Fibroblast of mammary gland (primary cell): ENCODE results near the gene MYO10.

Experiments
- DNase-seq: peaks from one replicate; pipeline ENCODE4 v3.0.0-alpha.2; 2010; ENCODE audit warnings: low read depth
- H3K4me3 ChIP-seq: 2 replicates; pipeline ENCODE4 v1.5.1; 2011; ENCODE audit warnings: low read depth, mild to moderate bottlenecking, low read length, moderate library complexity; ENCODE audit not compliant: control insufficient read depth
- TF ChIP-seq, protein P1 (sequence below): conservative IDR thresholded peaks from 2 replicates; pipeline ENCODE4 v1.5.1; 2011; ENCODE audit warnings: low read depth, low read length, inconsistent platforms; ENCODE audit not compliant: control insufficient read depth, insufficient read depth

The MYO10 gene

DNA sequence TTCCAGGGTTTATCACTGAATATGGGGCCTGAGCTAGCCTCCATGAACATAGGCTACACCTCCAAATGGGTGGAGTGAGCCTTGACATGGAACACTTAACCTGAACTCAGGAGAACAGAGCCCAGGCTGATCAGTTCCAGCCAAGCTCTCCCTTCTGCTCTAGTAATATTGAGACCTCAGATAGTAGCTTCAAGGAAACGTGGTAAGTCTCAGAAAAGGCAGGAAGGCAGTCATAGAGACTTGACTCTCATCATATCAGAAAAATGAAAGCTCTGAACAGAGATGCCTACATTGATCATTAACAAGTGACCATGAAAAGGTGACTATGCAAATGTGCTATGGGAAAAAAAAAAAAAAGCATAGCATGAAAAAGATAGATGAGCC, 40.5 kb upstream of the MYO10 start:
- no peak for DNase-seq
- no peak overlapping the region for H3K4me3 ChIP-seq
- TF ChIP-seq, protein P1, sequence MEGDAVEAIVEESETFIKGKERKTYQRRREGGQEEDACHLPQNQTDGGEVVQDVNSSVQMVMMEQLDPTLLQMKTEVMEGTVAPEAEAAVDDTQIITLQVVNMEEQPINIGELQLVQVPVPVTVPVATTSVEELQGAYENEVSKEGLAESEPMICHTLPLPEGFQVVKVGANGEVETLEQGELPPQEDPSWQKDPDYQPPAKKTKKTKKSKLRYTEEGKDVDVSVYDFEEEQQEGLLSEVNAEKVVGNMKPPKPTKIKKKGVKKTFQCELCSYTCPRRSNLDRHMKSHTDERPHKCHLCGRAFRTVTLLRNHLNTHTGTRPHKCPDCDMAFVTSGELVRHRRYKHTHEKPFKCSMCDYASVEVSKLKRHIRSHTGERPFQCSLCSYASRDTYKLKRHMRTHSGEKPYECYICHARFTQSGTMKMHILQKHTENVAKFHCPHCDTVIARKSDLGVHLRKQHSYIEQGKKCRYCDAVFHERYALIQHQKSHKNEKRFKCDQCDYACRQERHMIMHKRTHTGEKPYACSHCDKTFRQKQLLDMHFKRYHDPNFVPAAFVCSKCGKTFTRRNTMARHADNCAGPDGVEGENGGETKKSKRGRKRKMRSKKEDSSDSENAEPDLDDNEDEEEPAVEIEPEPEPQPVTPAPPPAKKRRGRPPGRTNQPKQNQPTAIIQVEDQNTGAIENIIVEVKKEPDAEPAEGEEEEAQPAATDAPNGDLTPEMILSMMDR = no peak

DNA sequence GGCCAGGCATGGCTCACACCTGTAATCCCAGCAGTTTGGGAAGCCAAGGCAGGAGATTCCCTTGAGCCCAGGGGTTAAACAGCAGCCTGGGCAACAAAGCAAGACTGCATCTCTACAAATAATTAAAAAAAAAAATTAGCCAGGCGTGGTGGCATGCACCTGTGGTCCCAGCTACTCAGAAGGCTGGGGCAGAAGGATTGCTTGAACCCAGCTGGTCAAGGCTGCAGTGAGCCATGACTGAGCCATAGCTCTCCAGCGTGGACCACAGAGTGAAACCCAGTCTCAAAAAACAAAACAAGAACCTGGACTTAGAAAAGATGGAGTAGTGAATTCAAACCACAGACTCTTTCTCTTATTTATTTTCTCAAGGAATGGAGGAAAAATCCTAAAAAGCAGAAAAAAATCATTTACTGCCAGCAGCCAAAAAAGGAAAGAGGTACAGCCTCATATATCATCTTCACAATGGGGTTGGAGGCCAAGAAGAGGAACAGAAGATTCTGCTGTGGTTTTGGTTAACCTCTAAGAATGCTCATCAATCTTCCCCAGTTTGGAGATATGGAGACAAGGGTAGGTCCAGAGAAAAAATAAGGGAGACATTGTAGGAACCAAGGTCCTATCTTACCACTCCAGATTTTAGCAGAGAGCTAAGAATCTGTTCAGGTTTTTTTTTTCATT, 40.0 kb upstream of the MYO10 start:
- peak; percentile 28 for DNase-seq
- TF ChIP-seq, protein P1 = no peak
- no peak overlapping the region for H3K4me3 ChIP-seq

DNA sequence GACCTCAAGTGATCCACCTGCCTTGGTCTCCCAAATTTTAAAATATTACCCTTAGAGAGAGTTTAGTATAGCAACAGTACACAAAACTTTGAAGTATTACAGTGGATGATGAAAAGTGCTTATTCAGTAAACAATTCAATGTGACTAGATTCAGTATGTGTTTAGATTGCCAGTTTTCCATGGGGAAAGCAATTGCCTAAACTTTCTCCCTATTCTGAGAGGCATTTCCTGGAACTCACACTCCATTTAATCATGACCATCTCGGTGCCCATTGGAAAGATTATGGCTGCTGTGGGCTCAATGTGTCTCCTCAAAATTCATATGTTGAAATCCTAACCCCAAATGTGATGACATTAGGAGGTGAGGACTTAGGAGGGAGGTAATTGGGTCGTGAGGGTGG, 38.9 kb upstream of the MYO10 start:
- no peak overlapping the region for H3K4me3 ChIP-seq
- TF ChIP-seq, protein P1 = no peak
- DNase-seq = no peak

DNA sequence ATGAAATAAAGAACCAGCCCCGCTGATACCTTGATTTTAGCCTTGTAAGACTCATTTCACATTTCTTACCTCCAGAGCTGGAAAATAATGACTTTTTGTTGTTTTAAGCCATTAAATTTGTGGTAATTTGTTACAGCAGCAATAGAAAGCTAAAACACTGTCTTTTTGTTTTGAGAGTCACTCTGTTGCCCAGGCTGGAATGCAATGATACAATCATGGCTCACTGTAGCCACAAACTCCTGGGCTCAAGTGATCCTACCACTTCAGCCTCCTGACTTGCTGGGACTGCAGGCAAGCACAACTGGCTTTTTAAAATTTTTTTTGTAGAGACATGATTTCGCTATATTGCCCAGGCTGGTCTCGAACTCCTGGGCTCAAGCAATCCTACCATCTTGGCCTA, 34.7 kb upstream of the MYO10 start:
- TF ChIP-seq, protein P1 = no peak
- H3K4me3 ChIP-seq = no peak overlapping the region
- peak; percentile 23 for DNase-seq

DNA sequence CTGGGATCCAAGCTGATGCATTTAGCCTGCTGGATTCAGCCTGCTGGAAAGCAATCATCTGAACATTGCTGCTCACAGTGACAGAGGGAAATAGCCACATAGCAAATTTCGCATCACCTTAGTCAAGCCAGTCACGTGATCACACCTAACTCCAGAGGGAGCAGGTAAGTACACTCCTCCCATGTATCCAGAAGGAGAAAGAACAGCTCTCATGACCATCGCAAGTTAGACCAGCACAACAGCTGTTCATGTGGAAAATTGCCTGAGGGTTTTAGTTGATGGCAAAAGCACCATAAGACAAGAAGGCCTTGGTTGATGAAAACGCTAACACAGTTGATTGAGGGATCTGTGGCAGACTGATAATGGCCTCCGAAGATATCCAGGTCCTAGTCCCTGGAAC, 34.2 kb upstream of the MYO10 start:
- TF ChIP-seq, protein P1 = no peak

DNA sequence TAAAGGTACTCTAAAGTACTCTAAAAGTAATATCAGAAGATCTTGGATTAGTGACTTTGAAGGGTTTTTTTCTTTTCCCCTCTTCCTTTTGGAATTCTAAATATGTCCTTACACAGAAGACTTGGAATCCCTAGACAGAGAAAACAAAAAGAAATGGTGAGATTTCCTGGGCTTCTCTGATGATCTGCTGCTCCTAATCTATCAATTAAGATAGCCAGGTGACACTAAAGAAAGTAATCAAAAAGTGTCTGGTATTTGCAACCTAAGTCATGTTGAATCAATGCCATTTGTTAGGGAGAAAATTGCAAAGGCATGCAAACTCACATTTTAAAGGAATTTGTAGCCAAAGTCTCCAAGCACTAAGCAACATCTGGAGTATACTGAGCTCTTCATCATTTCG, 29.5 kb upstream of the MYO10 start:
- DNase-seq = no peak
- H3K4me3 ChIP-seq = no peak overlapping the region
- TF ChIP-seq, protein P1 = no peak

More for the DNA sequence above, 34.2 kb upstream of the MYO10 start:
- H3K4me3 ChIP-seq = no peak overlapping the region
- DNase-seq = no peak

DNA sequence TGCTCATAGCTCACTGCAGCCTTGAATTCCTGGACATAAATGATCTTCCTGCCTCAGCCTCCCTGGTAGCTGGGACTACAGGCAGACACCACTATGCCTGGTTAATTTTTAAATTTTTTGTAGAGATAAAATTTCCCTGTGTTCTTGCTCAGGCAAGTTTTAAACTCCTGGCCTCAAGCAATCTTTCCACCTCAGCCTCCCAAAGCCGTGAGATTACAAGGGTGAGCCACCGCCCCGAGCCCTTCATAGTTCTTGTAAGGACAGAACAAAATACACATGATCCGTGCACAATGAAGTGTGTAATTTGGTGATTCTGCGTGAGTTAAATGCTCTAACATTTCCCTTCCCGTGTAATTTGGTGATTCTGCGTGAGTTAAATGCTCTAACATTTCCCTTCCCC, 27.7 kb upstream of the MYO10 start:
- TF ChIP-seq, protein P1 = no peak
- DNase-seq = no peak
- no peak overlapping the region for H3K4me3 ChIP-seq
